Thyroid gland (tissue), 4 donors: Measurements from ENCODE around the gene SAMMSON. TPM values are rescaled to one million over a fixed set of nuclear protein-coding genes. Genes with fewer than 3 reads are reported as not detected.

Source experiments
- DNase-seq, 2 donors: peaks; one replicate each; pipeline ENCODE4 v3.0.0-alpha.2; 2019
- H3K27ac ChIP-seq, 3 donors: fragments of 200-600 bp; sonication (generic); 1 replicate in 2 of 3; 2 replicates in 1 of 3; pipeline ENCODE4 v1.5.1; 2016 to 2019; ENCODE audit warnings: mild to moderate bottlenecking in 1 of 3, moderate library complexity in 1 of 3
- H3K27me3 ChIP-seq: fragments of 200-600 bp; sonication (generic); one replicate; pipeline ENCODE4 v1.5.1; 2019
- H3K36me3 ChIP-seq, 2 donors: fragments of 200-600 bp; sonication (generic); one replicate each; pipeline ENCODE4 v1.5.1; 2016 to 2019
- H3K4me1 ChIP-seq, 2 donors: fragments of 200-600 bp; sonication (generic); one replicate each; pipeline ENCODE4 v1.5.1; 2017 to 2019
- H3K4me3 ChIP-seq, 3 donors: fragments of 200-600 bp; sonication (generic); replicated peaks in 1 of 3; 1 replicate in 2 of 3; 2 replicates in 1 of 3; pipeline ENCODE4 v1.5.1; 2016; ENCODE audit warnings: mild to moderate bottlenecking in 1 of 3
- H3K9me3 ChIP-seq: fragments of 200-600 bp; sonication (generic); one replicate; pipeline ENCODE4 v1.5.1; 2017
- CTCF ChIP-seq, 6 experiments: fragments of 200-600 bp in 3 of 6; fragments of 450-650 bp in 3 of 6; sonication (generic) in 3 of 6; IDR thresholded peaks; one replicate each; pipeline ENCODE4 v1.5.1; 2016 to 2019; ENCODE audit warnings: antibody characterized with exemption in 6 of 6, mild to moderate bottlenecking in 2 of 6, inconsistent platforms in 1 of 6, moderate library complexity in 1 of 6
- POLR2A ChIP-seq, 2 donors: fragments of 450-650 bp; IDR thresholded peaks; one replicate each; pipeline ENCODE4 v1.6.1; 2017; ENCODE audit warnings: antibody characterized with exemption in 2 of 2, mild to moderate bottlenecking in 2 of 2, moderate library complexity in 1 of 2
- WGBS, 2 donors: methylation state at CpG; one replicate each; pipeline ENCODE4 v1.1.5; 2017; 5-methylcytosine and 5-hydroxymethylcytosine counted together
- intact Hi-C: fragments of 100-400 bp; cut with DNase I; formaldehyde crosslinking; loops from one replicate; pipeline ENCODE4 v1.15.1; 2023
- total RNA-seq, 4 donors: library from RNA; depleted of rRNA; stranded (reverse); fragments of >200 nt; gene quantifications; one replicate each; pipeline ENCODE4 v1.2.3, GENCODE V29; 2016

The SAMMSON gene
- total RNA-seq, 4 donors from 2014 or later, result 0.27 to 0.75 (median 0.63) TPM

DNA sequence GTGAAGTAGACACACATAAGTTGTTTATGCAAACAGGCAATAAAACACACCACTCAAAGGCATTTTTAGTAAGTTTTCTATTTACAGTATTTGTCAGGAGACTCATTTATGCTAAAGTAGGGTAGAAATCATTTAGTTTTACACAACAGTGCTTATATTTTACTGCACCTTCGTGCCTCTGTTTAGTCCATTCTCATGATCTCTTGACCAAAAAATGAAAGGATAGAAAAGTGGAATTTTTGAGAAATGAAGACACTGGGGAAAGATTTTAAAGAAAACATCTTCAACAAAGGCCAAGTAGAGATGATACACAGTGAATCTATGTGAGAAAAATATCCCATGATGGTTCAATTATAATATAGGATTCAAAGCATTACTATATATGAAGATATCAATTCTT is 114.9 kb downstream of the SAMMSON start:
- intact Hi-C loops, result no loop called here
- no peak overlapping the region for H3K27ac ChIP-seq
- no peaks in the 10 kb centered on the region for H3K36me3 ChIP-seq
- no peak for DNase-seq
- H3K27me3 ChIP-seq, result no peaks in the 10 kb centered on the region
- TF ChIP-seq POLR2A (IDR thresholded peaks at IDR 0.05) (no peak), CTCF (IDR thresholded peaks at IDR 0.05) (no peak)
- WGBS, 2 donors, result 77 to 78% methylated on average over 1 of the region's 1 CpG
- no peaks in the 10 kb centered on the region for H3K4me1 ChIP-seq
- H3K9me3 ChIP-seq, result no peaks in the 10 kb centered on the region
- H3K4me3 ChIP-seq, result no peak overlapping the region

DNA sequence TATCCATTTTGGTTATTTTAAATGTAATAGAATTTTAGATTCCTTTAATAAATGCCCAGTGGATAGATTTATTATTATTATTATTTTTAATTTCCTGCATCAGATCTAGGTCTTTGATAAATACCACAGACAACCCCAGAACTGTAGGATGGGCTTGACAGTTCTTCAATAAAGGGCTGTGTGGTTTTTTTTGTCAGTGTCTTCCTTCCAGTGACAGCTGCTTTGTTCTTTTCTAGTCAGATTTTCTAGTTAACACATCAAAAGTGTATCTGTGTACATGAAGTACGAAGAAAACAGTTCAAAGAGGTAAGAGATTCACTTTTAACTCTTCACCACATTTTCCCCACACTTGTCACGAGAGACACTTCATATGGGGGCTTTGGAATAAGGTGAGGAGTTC is 120.3 kb downstream of the SAMMSON start:
- H3K27me3 ChIP-seq, result no peaks in the 10 kb centered on the region
- no peak for DNase-seq
- H3K4me1 ChIP-seq, result peaks cover 0 to 4% of the 10 kb centered on the region in 2 donors
- no peak overlapping the region for H3K4me3 ChIP-seq
- TF ChIP-seq CTCF (IDR thresholded peaks at IDR 0.05), result no peak
- TF ChIP-seq POLR2A (IDR thresholded peaks at IDR 0.05), result no peak
- H3K9me3 ChIP-seq, result no peaks in the 10 kb centered on the region
- no peaks in the 10 kb centered on the region for H3K36me3 ChIP-seq
- intact Hi-C loops, result no loop called here
- H3K27ac ChIP-seq, result no peak overlapping the region
- 88 to 90% methylated on average over 2 of the region's 2 CpGs for WGBS, 2 donors
